BE2C (cell line): ENCODE results near the gene SARS2.

Experiments used
- DNase-seq: peaks from one replicate; pipeline ENCODE4 v3.0.0-alpha.2; 2020
- H3K27me3 ChIP-seq: fragments of 250-450 bp; sonication (Bioruptor Pico); 2 replicates; pipeline ENCODE4 v1.5.1; 2020; ENCODE audit warnings: mild to moderate bottlenecking
- H3K36me3 ChIP-seq: fragments of 250-450 bp; sonication (Bioruptor Pico); 2 replicates; pipeline ENCODE4 v1.5.1; 2020; ENCODE audit warnings: mild to moderate bottlenecking
- H3K4me1 ChIP-seq: fragments of 250-450 bp; sonication (Bioruptor Pico); 2 replicates; pipeline ENCODE4 v1.5.1; 2020
- H3K4me3 ChIP-seq: 2 replicates; pipeline ENCODE4 v1.5.1; 2011; ENCODE audit warnings: low read depth, low read length
- H3K9me3 ChIP-seq: fragments of 250-450 bp; sonication (Bioruptor Pico); 2 replicates; pipeline ENCODE4 v1.5.1; 2020
- TF ChIP-seq, protein P1 (sequence below): IDR thresholded peaks from 2 replicates; pipeline ENCODE4 v1.5.1; 2012; ENCODE audit warnings: mild to moderate bottlenecking, low read depth, low read length

The SARS2 gene

DNA sequence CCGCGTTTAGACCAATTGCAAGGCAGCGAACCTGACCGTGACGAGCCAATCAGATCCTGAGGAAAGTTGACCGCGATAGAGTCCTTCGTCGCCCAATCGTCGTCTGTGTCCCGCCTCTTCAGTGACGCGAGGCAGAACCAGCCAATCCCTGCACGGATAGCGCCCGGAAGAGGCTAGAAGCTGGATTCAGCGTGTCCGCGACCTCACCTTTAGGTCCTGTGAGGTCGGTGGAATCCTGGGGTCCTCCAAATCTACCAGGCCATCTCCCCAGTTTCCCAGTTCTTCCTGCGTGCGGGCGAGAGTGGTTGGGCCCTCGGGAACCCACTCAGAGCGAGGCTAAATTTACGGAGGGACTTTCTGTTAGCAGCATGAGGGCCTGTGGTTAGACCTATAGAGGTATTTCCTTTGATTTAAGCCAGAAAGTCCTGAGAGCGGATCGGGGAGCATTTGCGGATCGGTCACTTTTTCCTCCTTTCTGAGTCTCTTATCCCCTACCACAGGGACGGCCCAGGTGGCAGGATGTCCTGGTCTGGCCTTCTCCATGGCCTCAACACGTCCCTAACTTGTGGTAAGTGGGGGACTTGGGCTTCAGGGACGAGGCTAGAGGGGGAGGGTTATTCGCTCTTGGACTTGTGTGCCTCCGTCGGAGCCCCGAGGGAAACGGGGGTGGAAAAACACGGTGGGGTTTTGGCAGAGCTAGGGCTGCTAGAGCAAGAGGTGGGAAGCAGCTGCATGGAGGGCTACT, 385 bp upstream of the SARS2 start, which contains the start of gene MRPS12:
TSS of gene MRPS12 (plus strand) at position 169 of the 745 bp plus-strand sequence. CDS start at position 520, 351 bp downstream.
- H3K27me3 ChIP-seq = no peaks in the 10 kb centered on the region
- TF ChIP-seq, protein P1, sequence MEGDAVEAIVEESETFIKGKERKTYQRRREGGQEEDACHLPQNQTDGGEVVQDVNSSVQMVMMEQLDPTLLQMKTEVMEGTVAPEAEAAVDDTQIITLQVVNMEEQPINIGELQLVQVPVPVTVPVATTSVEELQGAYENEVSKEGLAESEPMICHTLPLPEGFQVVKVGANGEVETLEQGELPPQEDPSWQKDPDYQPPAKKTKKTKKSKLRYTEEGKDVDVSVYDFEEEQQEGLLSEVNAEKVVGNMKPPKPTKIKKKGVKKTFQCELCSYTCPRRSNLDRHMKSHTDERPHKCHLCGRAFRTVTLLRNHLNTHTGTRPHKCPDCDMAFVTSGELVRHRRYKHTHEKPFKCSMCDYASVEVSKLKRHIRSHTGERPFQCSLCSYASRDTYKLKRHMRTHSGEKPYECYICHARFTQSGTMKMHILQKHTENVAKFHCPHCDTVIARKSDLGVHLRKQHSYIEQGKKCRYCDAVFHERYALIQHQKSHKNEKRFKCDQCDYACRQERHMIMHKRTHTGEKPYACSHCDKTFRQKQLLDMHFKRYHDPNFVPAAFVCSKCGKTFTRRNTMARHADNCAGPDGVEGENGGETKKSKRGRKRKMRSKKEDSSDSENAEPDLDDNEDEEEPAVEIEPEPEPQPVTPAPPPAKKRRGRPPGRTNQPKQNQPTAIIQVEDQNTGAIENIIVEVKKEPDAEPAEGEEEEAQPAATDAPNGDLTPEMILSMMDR = no peak
- peak; percentile 98 for DNase-seq
- H3K9me3 ChIP-seq = no peaks in the 10 kb centered on the region
- H3K4me3 ChIP-seq = peak within 1 kb of the TSS; percentile 98
- H3K4me1 ChIP-seq = no peaks in the 10 kb centered on the region
- H3K36me3 ChIP-seq = peaks cover 22% of the 10 kb centered on the region

DNA sequence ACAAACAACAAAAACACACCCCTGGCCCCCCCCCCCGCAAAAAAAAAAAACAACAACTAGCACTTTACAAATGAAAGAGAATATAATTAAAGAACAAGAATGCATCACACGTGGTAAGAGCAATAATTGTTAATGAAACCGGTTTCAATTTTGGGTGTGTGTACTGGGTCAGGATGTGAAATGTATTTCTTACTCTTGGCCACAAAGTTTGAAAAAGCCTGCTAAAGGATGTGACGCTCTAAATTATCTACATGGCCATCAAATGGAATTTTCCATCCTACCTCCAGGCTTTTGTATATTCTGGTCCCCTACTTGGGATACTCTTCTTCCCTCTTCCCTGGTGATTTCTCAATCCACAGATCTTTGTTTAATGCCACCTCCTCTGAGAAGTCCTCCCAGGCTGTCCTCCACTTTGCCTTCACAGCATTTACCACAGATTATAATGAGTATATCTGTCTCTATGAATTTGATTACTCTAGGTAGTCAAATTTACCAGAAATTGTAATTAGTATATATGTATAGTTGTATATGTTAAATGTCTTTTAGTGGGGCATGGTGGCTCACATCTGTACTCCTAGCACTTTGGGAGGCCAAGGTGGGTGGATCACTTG, 2.1 kb downstream of the SARS2 start:
- no peak for DNase-seq
- Histone ChIP-seq H3K27me3 (no peaks in the 10 kb centered on the region), H3K36me3 (peaks cover 42% of the 10 kb centered on the region), H3K4me1 (no peaks in the 10 kb centered on the region), H3K4me3 (no peak overlapping the region), H3K9me3 (no peaks in the 10 kb centered on the region)
- TF ChIP-seq, protein P1 = no peak

- no peak for DNase-seq
- Histone ChIP-seq H3K27me3 (no peaks in the 10 kb centered on the region), H3K4me1 (no peaks in the 10 kb centered on the region), H3K9me3 (no peaks in the 10 kb centered on the region), H3K4me3 (no peak overlapping the region), H3K36me3 (peaks cover 39% of the 10 kb centered on the region)
- TF ChIP-seq, protein P1 = no peak
Observed at GRCh38 chr19:38924388-38924787, 6.2 kb downstream of the SARS2 start.

- Histone ChIP-seq H3K4me1 (peaks cover 3% of the 10 kb centered on the region), H3K27me3 (no peaks in the 10 kb centered on the region), H3K36me3 (peaks cover 39% of the 10 kb centered on the region), H3K4me3 (no peak overlapping the region), H3K9me3 (no peaks in the 10 kb centered on the region)
- no peak for DNase-seq
- TF ChIP-seq, protein P1 = no peak
Observed at GRCh38 chr19:38922482-38922881, 8.1 kb downstream of the SARS2 start.

GRCh38 chr19:38921420-38922274, 8.9 kb downstream of the SARS2 start:
- Histone ChIP-seq H3K27me3 (no peaks in the 10 kb centered on the region), H3K9me3 (no peaks in the 10 kb centered on the region), H3K4me1 (peaks cover 3% of the 10 kb centered on the region), H3K4me3 (no peak overlapping the region), H3K36me3 (peaks cover 39% of the 10 kb centered on the region)
- TF ChIP-seq, protein P1 = no peak
- no peak for DNase-seq
